WTC11 (cell line): ENCODE data around the gene PARVG. TPM values are rescaled to one million over a fixed set of nuclear protein-coding genes. Genes with fewer than 3 reads are reported as not detected.

ENCODE experiments used
- ATAC-seq: fragments of 200-7000 bp; cut with Tn5 transposase; 2 replicates; pipeline ENCODE4 v1.10.0; 2021; ENCODE audit warnings: mild to moderate bottlenecking, moderate library complexity
- CTCF ChIA-PET: fragments of 300-600 bp; sonication (Branson Sonifier 250); formaldehyde crosslinking; loops from one replicate; lab custom pipeline; 2021; ENCODE audit warnings: antibody characterized with exemption; lab: Charles Lee
- POLR2A ChIA-PET: fragments of 350-600 bp; sonication (Branson Sonifier 250); formaldehyde crosslinking; loops from one replicate; lab custom pipeline; 2021; ENCODE audit warnings: antibody characterized with exemption; lab: Charles Lee
- DNase-seq: peaks from one replicate; pipeline ENCODE4 v3.0.0; 2021; ENCODE audit warnings: low spot score
- H3K27ac Mint-ChIP-seq: 2 replicates; pipeline ENCODE4 v1.8.0; 2021; ENCODE audit warnings: mixed read lengths
- H3K27me3 Mint-ChIP-seq: 2 replicates; pipeline ENCODE4 v1.8.0; 2021; ENCODE audit warnings: low read depth, mild to moderate bottlenecking, moderate library complexity, mixed read lengths
- H3K36me3 Mint-ChIP-seq: 2 replicates; pipeline ENCODE4 v1.8.0; 2021; ENCODE audit warnings: mixed read lengths
- H3K4me1 Mint-ChIP-seq: 2 replicates; pipeline ENCODE4 v1.8.0; 2022; ENCODE audit warnings: mixed read lengths
- H3K4me3 Mint-ChIP-seq: 2 replicates; pipeline ENCODE4 v1.8.0; 2021; ENCODE audit warnings: mild to moderate bottlenecking, moderate library complexity, mixed read lengths
- H3K9me3 Mint-ChIP-seq: 2 replicates; pipeline ENCODE4 v1.8.0; 2021; ENCODE audit warnings: mixed read lengths
- GABPB1 ChIP-seq: sonication (generic); formaldehyde crosslinking; IDR thresholded peaks from 2 replicates; pipeline ENCODE4 v1.8.1; 2023; ENCODE audit warnings: mild to moderate bottlenecking, missing genetic modification reagents
- NR2C2 ChIP-seq: sonication (generic); formaldehyde crosslinking; IDR thresholded peaks from 2 replicates; pipeline ENCODE4 v1.8.0; 2022; ENCODE audit warnings: mild to moderate bottlenecking, missing genetic modification reagents
- PRRX2 ChIP-seq: fragments of 250-450 bp; sonication (Bioruptor Pico); IDR thresholded peaks from 2 replicates; pipeline ENCODE4 v1.8.0; 2021; ENCODE audit warnings: mild to moderate bottlenecking
- ZNF423 ChIP-seq: fragments of 250-450 bp; sonication (Bioruptor Pico); IDR thresholded peaks from 2 replicates; pipeline ENCODE4 v2.1.2; 2022; ENCODE audit warnings: mild to moderate bottlenecking, moderate library complexity
- ZNF671 ChIP-seq: fragments of 250-450 bp; sonication (Bioruptor Pico); IDR thresholded peaks from 2 replicates; pipeline ENCODE4 v1.8.0; 2021; ENCODE audit warnings: mild to moderate bottlenecking
- total RNA-seq: library from RNA; stranded (reverse); gene quantifications from 3 replicates; pipeline ENCODE4 v1.2.3, GENCODE V29; 2021
- TF ChIP-seq, protein P1 (sequence below): sonication (generic); formaldehyde crosslinking; IDR thresholded peaks from 2 replicates; pipeline ENCODE4 v1.8.1; 2023; ENCODE audit warnings: mild to moderate bottlenecking, missing genetic modification reagents, moderate library complexity
- TF ChIP-seq, protein P2 (sequence below): fragments of 200-600 bp; IDR thresholded peaks from 2 replicates; pipeline ENCODE4 v1.8.0; 2022; ENCODE audit warnings: antibody characterized with exemption
- TF ChIP-seq, protein P3 (sequence below): sonication (generic); formaldehyde crosslinking; IDR thresholded peaks from 2 replicates; pipeline ENCODE4 v1.8.1; 2022; ENCODE audit warnings: mild to moderate bottlenecking, moderate library complexity, missing genetic modification reagents
- TF ChIP-seq, protein P4 (sequence below): sonication (generic); formaldehyde crosslinking; IDR thresholded peaks from 2 replicates; pipeline ENCODE4 v1.8.1; 2022; ENCODE audit warnings: low read depth, missing genetic modification reagents, borderline replicate concordance
- TF ChIP-seq, protein P5 (sequence below): fragments of 250-450 bp; sonication (Bioruptor Pico); IDR thresholded peaks from 2 replicates; pipeline ENCODE4 v1.9.0; 2021; ENCODE audit warnings: moderate library complexity, mild to moderate bottlenecking, inconsistent platforms, borderline replicate concordance
- TF ChIP-seq, protein P6 (sequence below): sonication (generic); formaldehyde crosslinking; IDR thresholded peaks from 2 replicates; pipeline ENCODE4 v1.8.0; 2022; ENCODE audit warnings: missing genetic modification reagents
- TF ChIP-seq, protein P7 (sequence below): sonication (generic); formaldehyde crosslinking; IDR thresholded peaks from 2 replicates; pipeline ENCODE4 v1.8.0; 2023; ENCODE audit warnings: missing genetic modification reagents, mild to moderate bottlenecking, borderline replicate concordance
- TF ChIP-seq, protein P8 (sequence below): sonication (generic); formaldehyde crosslinking; IDR thresholded peaks from 2 replicates; pipeline ENCODE4 v1.8.1; 2022; ENCODE audit warnings: mild to moderate bottlenecking, missing genetic modification reagents, moderate library complexity, borderline replicate concordance

The PARVG gene
- total RNA-seq, 1 experiment from 2014 or later = 0.94 TPM

DNA sequence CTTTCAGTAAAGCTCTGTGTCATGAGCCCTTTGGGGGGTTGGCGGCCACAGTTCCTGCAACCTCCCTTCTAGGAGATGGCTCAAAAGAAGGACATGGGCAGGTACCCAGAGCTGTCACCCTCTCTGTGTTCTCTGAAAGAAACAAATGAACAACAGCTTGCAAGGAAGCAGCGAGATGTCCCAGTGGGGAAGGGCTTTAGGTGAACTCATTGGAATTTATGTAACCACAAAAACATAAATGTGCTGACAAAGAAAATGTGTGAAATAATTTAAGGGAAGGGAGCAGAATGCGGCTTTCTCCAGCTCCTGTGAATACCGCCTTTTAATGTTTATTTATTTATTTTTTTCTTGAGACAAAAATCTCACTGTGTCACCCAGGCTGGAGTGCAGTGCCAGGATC, 3.3 kb downstream of the PARVG start:
- no peaks in the 10 kb centered on the region for H3K9me3 Mint-ChIP-seq
- DNase-seq (no peak), ATAC-seq (no peak)
- peaks cover 14% of the 10 kb centered on the region for H3K4me1 Mint-ChIP-seq
- H3K4me3 Mint-ChIP-seq = no peak overlapping the region
- CTCF ChIA-PET = no interaction called here
- no peaks in the 10 kb centered on the region for H3K27me3 Mint-ChIP-seq
- POLR2A ChIA-PET = no interaction called here
- no peaks in the 10 kb centered on the region for H3K36me3 Mint-ChIP-seq
- TF ChIP-seq, protein P1, sequence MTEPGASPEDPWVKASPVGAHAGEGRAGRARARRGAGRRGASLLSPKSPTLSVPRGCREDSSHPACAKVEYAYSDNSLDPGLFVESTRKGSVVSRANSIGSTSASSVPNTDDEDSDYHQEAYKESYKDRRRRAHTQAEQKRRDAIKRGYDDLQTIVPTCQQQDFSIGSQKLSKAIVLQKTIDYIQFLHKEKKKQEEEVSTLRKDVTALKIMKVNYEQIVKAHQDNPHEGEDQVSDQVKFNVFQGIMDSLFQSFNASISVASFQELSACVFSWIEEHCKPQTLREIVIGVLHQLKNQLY (CRISPR knock-in tag) = no peak
- no peak for TF ChIP-seq GABPB1 (CRISPR knock-in tag)
- TF ChIP-seq, protein P2, sequence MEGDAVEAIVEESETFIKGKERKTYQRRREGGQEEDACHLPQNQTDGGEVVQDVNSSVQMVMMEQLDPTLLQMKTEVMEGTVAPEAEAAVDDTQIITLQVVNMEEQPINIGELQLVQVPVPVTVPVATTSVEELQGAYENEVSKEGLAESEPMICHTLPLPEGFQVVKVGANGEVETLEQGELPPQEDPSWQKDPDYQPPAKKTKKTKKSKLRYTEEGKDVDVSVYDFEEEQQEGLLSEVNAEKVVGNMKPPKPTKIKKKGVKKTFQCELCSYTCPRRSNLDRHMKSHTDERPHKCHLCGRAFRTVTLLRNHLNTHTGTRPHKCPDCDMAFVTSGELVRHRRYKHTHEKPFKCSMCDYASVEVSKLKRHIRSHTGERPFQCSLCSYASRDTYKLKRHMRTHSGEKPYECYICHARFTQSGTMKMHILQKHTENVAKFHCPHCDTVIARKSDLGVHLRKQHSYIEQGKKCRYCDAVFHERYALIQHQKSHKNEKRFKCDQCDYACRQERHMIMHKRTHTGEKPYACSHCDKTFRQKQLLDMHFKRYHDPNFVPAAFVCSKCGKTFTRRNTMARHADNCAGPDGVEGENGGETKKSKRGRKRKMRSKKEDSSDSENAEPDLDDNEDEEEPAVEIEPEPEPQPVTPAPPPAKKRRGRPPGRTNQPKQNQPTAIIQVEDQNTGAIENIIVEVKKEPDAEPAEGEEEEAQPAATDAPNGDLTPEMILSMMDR = no peak
- TF ChIP-seq, protein P3, sequence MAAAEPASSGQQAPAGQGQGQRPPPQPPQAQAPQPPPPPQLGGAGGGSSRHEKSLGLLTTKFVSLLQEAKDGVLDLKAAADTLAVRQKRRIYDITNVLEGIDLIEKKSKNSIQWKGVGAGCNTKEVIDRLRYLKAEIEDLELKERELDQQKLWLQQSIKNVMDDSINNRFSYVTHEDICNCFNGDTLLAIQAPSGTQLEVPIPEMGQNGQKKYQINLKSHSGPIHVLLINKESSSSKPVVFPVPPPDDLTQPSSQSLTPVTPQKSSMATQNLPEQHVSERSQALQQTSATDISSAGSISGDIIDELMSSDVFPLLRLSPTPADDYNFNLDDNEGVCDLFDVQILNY = no peak
- TF ChIP-seq, protein P4, sequence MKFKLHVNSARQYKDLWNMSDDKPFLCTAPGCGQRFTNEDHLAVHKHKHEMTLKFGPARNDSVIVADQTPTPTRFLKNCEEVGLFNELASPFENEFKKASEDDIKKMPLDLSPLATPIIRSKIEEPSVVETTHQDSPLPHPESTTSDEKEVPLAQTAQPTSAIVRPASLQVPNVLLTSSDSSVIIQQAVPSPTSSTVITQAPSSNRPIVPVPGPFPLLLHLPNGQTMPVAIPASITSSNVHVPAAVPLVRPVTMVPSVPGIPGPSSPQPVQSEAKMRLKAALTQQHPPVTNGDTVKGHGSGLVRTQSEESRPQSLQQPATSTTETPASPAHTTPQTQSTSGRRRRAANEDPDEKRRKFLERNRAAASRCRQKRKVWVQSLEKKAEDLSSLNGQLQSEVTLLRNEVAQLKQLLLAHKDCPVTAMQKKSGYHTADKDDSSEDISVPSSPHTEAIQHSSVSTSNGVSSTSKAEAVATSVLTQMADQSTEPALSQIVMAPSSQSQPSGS = no peak
- TF ChIP-seq ZNF671 (CRISPR knock-in tag) = no peak
- no peak for TF ChIP-seq PRRX2 (CRISPR knock-in tag)
- TF ChIP-seq, protein P5, sequence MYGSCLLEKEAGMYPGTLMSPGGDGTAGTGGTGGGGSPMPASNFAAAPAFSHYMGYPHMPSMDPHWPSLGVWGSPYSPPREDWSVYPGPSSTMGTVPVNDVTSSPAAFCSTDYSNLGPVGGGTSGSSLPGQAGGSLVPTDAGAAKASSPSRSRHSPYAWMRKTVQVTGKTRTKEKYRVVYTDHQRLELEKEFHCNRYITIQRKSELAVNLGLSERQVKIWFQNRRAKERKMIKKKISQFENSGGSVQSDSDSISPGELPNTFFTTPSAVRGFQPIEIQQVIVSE (CRISPR knock-in tag) = no peak
- TF ChIP-seq NR2C2 (CRISPR knock-in tag) = no peak
- no peak for TF ChIP-seq ZNF423 (CRISPR knock-in tag)
- no peak overlapping the region for H3K27ac Mint-ChIP-seq

DNA sequence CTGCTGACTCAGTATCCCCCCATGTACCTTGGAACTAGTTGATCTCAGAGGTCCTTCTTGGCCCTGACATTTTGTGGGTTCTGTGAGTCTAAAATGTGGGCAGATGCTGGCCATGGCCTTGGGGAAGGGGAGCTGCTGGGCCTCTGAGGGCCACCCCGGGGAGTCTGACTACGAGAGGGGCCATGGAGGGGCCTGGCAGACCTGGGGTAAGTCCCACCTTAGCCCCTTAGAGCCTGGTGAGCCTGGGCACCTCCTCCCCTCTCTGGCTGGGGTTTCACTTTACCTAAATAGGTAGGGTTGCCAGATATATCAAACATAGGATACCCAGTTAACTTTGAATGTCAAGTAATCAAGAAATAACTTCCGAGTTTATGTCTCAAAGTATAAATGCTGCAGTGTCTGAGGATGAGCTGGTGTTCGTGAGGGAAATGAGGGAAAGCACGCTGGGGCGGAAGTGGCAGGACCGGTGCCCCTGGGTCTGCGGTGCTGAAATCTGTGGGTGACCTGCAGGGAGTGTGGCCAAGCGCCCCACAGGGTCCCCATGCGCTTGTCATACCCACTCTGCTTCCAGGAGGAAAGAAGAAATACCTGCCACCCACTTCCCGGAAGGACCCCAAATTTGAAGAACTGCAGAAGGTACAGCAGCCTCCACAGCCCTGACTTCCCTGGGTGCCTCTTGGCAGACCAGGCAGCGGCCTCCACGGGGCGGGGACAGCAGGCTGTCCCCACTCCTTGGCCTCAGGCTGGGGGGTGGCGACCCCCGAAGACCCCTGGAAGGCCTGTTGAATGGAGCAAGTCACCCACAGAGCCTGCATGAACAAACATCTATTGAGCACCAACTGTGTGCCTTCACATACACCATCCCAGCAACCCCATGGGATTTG, 4.8 kb downstream of the PARVG start:
- Mint-ChIP-seq H3K36me3 (no peaks in the 10 kb centered on the region), H3K9me3 (no peaks in the 10 kb centered on the region), H3K27me3 (no peaks in the 10 kb centered on the region), H3K27ac (peak overlapping the region; percentile 77; the same call in 1 of the 2 replicates), H3K4me1 (peaks cover 7% of the 10 kb centered on the region), H3K4me3 (no peak overlapping the region)
- no peak for DNase-seq
- ChIA-PET POLR2A (no interaction called here), CTCF (no interaction called here)
- ATAC-seq = no peak
- TF ChIP-seq, protein P6, sequence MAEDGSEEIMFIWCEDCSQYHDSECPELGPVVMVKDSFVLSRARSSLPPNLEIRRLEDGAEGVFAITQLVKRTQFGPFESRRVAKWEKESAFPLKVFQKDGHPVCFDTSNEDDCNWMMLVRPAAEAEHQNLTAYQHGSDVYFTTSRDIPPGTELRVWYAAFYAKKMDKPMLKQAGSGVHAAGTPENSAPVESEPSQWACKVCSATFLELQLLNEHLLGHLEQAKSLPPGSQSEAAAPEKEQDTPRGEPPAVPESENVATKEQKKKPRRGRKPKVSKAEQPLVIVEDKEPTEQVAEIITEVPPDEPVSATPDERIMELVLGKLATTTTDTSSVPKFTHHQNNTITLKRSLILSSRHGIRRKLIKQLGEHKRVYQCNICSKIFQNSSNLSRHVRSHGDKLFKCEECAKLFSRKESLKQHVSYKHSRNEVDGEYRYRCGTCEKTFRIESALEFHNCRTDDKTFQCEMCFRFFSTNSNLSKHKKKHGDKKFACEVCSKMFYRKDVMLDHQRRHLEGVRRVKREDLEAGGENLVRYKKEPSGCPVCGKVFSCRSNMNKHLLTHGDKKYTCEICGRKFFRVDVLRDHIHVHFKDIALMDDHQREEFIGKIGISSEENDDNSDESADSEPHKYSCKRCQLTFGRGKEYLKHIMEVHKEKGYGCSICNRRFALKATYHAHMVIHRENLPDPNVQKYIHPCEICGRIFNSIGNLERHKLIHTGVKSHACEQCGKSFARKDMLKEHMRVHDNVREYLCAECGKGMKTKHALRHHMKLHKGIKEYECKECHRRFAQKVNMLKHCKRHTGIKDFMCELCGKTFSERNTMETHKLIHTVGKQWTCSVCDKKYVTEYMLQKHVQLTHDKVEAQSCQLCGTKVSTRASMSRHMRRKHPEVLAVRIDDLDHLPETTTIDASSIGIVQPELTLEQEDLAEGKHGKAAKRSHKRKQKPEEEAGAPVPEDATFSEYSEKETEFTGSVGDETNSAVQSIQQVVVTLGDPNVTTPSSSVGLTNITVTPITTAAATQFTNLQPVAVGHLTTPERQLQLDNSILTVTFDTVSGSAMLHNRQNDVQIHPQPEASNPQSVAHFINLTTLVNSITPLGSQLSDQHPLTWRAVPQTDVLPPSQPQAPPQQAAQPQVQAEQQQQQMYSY (CRISPR knock-in tag) = no peak
- TF ChIP-seq, protein P7, sequence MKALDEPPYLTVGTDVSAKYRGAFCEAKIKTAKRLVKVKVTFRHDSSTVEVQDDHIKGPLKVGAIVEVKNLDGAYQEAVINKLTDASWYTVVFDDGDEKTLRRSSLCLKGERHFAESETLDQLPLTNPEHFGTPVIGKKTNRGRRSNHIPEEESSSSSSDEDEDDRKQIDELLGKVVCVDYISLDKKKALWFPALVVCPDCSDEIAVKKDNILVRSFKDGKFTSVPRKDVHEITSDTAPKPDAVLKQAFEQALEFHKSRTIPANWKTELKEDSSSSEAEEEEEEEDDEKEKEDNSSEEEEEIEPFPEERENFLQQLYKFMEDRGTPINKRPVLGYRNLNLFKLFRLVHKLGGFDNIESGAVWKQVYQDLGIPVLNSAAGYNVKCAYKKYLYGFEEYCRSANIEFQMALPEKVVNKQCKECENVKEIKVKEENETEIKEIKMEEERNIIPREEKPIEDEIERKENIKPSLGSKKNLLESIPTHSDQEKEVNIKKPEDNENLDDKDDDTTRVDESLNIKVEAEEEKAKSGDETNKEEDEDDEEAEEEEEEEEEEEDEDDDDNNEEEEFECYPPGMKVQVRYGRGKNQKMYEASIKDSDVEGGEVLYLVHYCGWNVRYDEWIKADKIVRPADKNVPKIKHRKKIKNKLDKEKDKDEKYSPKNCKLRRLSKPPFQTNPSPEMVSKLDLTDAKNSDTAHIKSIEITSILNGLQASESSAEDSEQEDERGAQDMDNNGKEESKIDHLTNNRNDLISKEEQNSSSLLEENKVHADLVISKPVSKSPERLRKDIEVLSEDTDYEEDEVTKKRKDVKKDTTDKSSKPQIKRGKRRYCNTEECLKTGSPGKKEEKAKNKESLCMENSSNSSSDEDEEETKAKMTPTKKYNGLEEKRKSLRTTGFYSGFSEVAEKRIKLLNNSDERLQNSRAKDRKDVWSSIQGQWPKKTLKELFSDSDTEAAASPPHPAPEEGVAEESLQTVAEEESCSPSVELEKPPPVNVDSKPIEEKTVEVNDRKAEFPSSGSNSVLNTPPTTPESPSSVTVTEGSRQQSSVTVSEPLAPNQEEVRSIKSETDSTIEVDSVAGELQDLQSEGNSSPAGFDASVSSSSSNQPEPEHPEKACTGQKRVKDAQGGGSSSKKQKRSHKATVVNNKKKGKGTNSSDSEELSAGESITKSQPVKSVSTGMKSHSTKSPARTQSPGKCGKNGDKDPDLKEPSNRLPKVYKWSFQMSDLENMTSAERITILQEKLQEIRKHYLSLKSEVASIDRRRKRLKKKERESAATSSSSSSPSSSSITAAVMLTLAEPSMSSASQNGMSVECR (CRISPR knock-in tag) = no peak
- TF ChIP-seq, protein P8, sequence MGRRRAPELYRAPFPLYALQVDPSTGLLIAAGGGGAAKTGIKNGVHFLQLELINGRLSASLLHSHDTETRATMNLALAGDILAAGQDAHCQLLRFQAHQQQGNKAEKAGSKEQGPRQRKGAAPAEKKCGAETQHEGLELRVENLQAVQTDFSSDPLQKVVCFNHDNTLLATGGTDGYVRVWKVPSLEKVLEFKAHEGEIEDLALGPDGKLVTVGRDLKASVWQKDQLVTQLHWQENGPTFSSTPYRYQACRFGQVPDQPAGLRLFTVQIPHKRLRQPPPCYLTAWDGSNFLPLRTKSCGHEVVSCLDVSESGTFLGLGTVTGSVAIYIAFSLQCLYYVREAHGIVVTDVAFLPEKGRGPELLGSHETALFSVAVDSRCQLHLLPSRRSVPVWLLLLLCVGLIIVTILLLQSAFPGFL = no peak
